Measurements from ENCODE around the gene C11orf58. TPM values are rescaled to one million over a fixed set of nuclear protein-coding genes. Genes with fewer than 3 reads are reported as not detected.

The C11orf58 gene
- polyA plus RNA-seq, 12 donors: 167 to 1,021 (median 197) TPM

- peak; percentile 46 for DNase-seq
Observed at GRCh38 chr11:16781936-16782919, 43.8 kb downstream of the C11orf58 start.

- DNase-seq: no peak
Observed at GRCh38 chr11:16783321-16783801, 44.9 kb downstream of the C11orf58 start.

DNA sequence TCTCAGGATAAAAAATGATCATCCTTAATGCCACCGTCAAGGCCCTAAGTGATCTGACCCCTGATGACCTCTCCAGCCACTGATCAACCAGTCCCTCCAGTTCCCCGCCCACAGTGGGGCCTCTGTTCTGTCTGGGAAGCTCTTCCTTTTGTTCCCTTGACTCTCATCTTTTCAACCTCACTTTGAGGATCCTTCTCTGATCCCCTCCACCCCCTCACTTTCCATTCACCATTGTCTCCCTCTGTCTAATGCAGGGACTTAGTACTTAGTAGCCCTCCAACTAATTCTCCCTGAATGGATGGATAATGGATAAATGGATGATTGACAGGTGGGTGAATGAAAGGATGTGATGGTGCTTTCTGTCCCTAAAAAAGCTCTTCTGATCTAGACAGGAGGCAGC, 45.6 kb downstream of the C11orf58 start:
- DNase-seq: no peak

DNA sequence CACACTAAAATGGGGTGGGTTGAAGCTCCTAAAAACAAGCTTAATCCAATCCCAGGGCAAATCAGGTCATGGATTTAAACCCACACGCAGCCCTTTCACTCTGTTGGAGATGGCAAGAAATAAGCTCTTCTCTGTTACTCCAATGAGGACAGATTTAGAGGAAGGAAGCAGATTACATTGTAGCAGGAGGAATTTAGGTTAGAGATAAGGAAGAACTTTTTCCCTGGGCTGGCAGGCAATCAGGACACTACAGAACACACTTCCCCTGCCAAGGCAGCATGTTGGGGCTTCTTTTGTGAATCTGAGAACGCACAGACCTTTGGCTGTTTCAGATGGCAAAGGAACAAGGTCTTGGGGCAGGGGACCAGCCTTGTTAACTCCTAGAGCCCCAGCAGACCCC, 46.2 kb downstream of the C11orf58 start:
- DNase-seq: no peak

DNA sequence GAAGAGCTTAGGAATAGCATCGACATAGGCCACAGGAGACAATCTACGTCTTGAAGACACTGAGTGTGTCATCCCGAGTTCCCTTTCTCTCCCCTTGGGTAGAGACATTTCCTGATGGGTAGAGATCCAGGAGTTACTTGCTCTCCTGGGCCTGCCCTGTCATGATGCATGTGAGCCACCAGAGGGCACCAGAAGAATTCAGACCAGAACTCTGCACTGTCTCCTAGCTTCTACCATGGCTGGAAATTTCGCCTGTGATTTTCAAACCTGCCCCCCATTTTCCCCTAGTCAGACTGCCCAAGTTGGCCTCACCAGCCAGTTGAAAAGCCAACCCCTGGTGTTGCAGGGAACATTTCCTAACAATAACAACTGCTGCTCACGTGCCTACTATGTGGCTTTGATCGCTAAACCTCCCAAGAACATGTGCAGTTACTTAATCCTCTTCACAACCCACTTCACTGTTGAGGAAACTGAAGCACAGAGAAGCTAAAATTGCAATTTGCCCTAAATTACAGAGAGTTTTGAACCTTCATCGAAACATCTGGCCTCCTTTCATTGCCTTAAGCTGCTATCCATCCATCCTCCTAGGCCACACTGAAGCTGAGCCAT, 47.2 kb downstream of the C11orf58 start:
- peak; percentile 64 for DNase-seq

GRCh38 chr11:16786131-16786530, 47.7 kb downstream of the C11orf58 start:
- no peak for DNase-seq

DNA sequence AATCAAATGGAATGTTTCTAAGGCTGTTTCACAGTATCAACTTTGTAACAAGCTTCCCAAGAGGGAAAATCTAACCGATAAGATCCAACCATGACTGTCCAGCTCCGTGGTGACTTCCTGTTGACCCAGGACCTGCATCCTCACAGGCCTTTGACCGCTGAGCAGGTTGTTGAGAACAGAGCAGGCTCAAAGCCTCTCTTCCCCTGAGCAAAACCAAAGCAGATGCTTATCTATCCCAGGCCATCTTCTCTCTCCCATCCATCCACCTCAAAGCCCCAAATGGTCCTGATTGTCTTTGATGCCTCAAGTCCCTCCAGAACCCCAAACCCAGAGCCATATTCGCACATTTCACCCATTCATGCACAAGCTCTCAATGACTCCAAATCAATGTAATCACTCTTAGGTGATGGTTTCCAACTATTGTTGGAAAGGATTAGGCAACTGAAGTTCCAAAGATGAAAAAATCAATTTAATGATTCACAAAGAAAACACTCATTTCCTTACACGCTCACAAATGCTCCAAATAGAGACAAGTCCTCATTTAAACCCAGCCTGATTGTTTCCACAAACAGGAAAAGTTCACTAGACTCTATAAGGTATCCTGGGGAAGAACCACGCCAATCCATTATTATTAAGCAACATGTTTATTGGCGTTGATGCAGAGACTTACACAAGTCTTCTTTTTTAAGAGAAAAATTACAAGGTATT, 48.7 kb downstream of the C11orf58 start:
- DNase-seq: no peak

DNA sequence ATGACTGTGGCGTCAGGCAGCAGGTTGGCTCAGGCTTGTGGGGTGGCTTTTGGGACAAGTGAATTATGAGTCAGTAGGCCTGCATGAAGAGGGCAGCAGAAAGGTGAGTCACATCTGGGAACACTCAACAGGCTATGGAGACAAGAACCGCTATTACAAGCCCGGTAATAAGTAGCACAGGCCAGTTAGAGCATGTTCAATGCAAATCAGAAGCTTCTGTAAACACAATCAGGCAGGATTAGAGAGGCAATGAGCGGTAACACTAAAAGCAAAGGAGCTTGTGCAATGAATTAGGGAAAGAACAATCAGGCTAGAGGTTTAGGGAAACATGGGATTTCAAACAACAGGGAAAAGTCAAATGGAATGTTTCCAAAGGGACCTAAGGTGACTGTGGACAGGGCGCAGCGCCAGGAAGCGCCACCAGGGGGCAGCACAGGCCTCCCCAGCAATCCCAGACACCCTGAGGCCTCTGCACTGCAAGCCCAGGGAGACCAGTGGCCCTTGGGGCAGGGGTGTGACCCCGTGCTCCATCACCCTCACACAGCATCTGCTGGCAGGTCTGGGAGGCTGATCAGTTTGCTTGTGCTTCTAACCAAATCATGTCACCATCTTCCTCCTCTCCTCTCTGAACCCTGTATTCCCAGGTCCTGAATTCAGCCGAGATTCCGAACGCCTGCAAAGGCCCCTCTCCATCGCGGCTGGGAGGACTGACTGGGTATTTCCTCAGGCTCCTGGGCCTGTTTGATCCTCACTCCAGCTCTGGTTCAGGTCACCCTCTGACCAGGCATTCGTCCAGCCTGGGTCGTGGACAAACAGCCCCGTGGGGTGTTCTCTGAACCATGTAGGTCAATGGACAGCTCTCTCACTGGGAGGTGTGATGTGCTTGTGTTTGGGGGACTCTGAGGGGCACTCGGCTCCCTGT, 50.0 kb downstream of the C11orf58 start:
- DNase-seq: peak; percentile 59

- DNase-seq: no peak
Observed at GRCh38 chr11:16789063-16789420, 50.6 kb downstream of the C11orf58 start.

- DNase-seq: no peak
Observed at GRCh38 chr11:16789560-16790485, 51.4 kb downstream of the C11orf58 start.

DNA sequence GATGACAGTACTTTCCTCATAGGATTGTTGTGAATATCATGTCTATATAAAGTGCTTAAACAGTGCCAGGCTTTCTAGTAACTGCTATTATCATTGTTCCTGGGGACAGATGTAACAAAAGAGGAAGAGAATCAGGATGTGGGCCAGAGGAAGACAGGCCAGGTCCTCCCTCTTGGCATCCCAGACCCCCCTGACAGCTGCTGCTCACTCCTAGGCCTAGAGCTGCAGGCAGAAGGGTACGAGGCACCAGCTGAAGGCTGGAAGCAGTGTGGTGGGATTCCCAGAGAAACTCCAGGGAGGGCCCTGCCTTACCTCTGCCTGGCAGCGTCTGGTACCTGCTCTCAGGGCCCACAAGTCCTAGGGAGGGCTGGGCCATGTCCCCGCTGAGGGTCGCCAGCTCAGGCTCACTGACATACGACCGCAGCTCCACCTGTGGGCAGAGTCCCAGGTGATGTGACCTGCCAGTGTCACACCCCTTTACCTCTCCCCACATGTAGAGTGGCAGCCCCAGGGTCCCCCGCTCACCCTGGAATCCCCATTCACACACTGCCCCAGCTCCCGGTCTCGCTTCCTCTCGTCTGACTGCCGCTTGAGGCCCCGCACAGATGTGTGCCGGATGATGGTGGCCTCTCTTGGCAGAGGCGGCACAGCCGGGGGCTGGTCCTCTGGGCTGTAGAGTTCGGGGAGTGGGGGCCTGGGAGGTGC, 52.2 kb downstream of the C11orf58 start:
- DNase-seq: no peak

DNA sequence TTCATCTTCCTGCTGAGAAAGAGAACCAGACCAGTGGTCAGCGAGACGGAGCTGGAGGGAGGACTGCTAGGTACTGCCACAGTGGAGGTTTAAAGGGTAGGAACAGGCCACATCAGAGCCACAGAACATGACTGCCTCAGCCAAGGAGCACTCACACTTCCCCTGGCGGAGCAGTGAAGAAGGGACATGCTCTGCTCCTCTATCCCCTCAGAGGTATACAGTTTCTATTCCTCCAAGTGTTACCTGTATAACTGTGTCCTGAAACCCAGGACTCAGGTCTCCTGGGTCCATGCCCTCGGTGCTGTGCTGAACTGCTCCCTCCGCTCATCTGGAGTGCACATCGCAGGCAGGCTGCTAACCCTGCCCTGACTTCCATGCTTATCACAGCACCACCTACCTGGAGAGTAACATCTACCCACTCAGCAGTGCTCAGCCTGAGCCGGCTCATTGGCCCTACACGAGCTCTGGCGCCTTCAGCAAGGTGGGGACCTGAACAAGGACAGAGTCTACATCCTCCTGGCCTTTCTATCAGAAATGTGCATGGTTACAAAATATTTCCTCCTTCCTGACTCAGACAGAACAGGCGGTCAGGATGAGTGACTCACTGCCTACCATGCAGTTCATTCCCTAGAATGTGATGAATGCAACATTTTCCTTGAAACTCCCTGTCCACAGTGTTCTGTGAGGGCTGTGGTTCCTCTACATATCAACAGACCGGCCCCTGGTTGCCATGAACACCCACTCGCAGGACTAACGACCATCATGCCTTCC, 52.9 kb downstream of the C11orf58 start:
- no peak for DNase-seq

- DNase-seq: no peak
Observed at GRCh38 chr11:16792426-16792825, 54.0 kb downstream of the C11orf58 start.

DNA sequence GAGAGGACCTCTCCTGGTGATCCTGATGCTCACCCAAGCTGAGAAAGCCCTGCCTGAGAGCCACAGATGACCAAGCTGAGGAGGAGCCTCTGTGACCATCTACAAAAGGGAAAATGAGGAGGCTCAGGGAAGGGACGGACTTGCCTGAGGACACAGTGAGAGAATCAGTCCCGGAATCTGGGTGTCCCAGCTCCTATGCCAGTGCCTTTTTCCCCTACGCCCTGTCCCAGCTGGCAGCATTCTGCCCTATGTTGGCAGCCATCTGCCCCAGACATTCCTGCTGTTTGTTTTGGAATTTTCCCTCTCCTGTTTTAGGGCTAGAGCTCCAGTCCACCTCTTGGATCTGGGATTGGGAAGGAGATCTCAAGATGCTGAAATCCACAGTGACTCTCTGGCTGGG, 54.6 kb downstream of the C11orf58 start:
- no peak for DNase-seq

- DNase-seq: no peak
Observed at GRCh38 chr11:16793511-16793910, 55.1 kb downstream of the C11orf58 start.

- no peak for DNase-seq
Observed at GRCh38 chr11:16794047-16794818, 55.8 kb downstream of the C11orf58 start.

GRCh38 chr11:16795146-16795545, 56.7 kb downstream of the C11orf58 start:
- no peak for DNase-seq

DNA sequence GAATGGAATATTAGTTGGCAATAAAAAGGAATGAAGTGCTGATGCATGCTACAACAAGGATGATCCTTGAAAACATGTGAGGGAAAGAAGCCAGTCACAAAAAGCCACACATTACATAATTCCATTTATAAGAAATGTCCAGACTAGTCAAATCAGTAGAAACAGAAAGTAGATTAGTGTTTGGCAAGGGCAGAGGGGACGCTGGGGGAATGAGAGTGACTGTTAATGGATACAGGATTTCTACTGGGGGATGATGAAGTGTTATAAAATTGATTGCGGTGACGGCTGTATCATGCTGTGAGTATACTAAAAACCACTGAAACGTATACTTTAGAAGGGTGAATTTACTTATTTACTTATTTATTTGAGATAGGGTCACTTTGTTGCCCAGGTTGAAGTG, 57.9 kb downstream of the C11orf58 start:
- DNase-seq: no peak
